GM21423 (cell line): Measurements from ENCODE around the gene GRIK5.

Experiments
- ATAC-seq: cut with Tn5 transposase; IDR thresholded peaks from one replicate; pipeline ENCODE4 v1.9.1; 2021; ENCODE audit warnings: mild to moderate bottlenecking, moderate library complexity; ENCODE audit not compliant: unreplicated experiment

The GRIK5 gene

GRCh38 chr19:42096255-42096837, 26.3 kb upstream of the GRIK5 start:
- no peak for ATAC-seq

GRCh38 chr19:42095814-42096230, 25.8 kb upstream of the GRIK5 start:
- no peak for ATAC-seq

GRCh38 chr19:42095142-42095813, 25.3 kb upstream of the GRIK5 start:
- ATAC-seq: no peak

- ATAC-seq: no peak
Observed at GRCh38 chr19:42093926-42094325, 23.9 kb upstream of the GRIK5 start.

GRCh38 chr19:42093505-42093904, 23.5 kb upstream of the GRIK5 start:
- ATAC-seq: no peak

- no peak for ATAC-seq
Observed at GRCh38 chr19:42092350-42092749, 22.3 kb upstream of the GRIK5 start.

GRCh38 chr19:42091742-42092141, 21.7 kb upstream of the GRIK5 start:
- ATAC-seq: no peak

- ATAC-seq: no peak
Observed at GRCh38 chr19:42091300-42091699, 21.3 kb upstream of the GRIK5 start.

GRCh38 chr19:42090672-42091071, 20.7 kb upstream of the GRIK5 start:
- ATAC-seq: no peak

GRCh38 chr19:42089772-42090171, 19.8 kb upstream of the GRIK5 start:
- ATAC-seq: no peak

- no peak for ATAC-seq
Observed at GRCh38 chr19:42089191-42089750, 19.3 kb upstream of the GRIK5 start.

GRCh38 chr19:42088471-42089190, 18.6 kb upstream of the GRIK5 start:
- no peak for ATAC-seq

GRCh38 chr19:42086770-42087550, 17.0 kb upstream of the GRIK5 start:
- no peak for ATAC-seq

- ATAC-seq: no peak
Observed at GRCh38 chr19:42086188-42086736, 16.3 kb upstream of the GRIK5 start.

- no peak for ATAC-seq
Observed at GRCh38 chr19:42083537-42083936, 13.5 kb upstream of the GRIK5 start.

- no peak for ATAC-seq
Observed at GRCh38 chr19:42081584-42082203, 11.7 kb upstream of the GRIK5 start.

- ATAC-seq: no peak
Observed at GRCh38 chr19:42080764-42081375, 10.9 kb upstream of the GRIK5 start.

GRCh38 chr19:42079886-42080763, 10.1 kb upstream of the GRIK5 start:
- no peak for ATAC-seq

- ATAC-seq: no peak
Observed at GRCh38 chr19:42079276-42079669, 9.3 kb upstream of the GRIK5 start.
